ENCODE results near the gene SLC11A1. TPM values are rescaled to one million over a fixed set of nuclear protein-coding genes. Genes with fewer than 3 reads are reported as not detected.

Gene SLC11A1
- total RNA-seq, 1 donor from 2014 or later = not detected

DNA sequence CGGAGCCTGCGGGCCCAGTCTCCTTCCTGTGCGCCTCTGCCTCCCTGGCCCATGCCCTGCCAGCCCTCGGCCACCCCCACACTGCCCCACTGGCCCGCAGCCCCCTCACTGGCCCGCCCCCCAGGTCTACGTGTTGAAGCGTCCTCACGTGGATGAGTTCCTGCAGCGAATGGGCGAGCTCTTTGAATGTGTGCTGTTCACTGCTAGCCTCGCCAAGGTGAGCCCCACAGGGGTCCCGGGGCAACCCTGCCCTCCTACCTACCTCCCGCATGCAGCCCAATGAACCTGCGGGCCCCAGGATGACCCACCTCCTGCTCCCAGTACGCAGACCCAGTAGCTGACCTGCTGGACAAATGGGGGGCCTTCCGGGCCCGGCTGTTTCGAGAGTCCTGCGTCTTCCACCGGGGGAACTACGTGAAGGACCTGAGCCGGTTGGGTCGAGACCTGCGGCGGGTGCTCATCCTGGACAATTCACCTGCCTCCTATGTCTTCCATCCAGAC, 20.9 kb downstream of the SLC11A1 start:
- H3K9me3 Mint-ChIP-seq (ENCODE audit: unreplicated experiment) = no peaks in the 10 kb centered on the region
- no peak for TF ChIP-seq EZH2 (IDR thresholded peaks at IDR 0.05; ENCODE audit: insufficient read depth, low read length)
- H3K4me3 Mint-ChIP-seq (ENCODE audit: unreplicated experiment) = no peak overlapping the region
- H3K4me2 ChIP-seq (ENCODE audit: low read length) = no peak overlapping the region
- H3K79me2 ChIP-seq (ENCODE audit: insufficient read depth, low read length) = peaks cover 27% of the 10 kb centered on the region
- H3K36me3 ChIP-seq (ENCODE audit: insufficient read depth, low read length) = peaks cover 3% of the 10 kb centered on the region
- H3K4me1 ChIP-seq (ENCODE audit: insufficient read depth, low read length) = peaks cover 41% of the 10 kb centered on the region
- no peaks in the 10 kb centered on the region for H3K27me3 ChIP-seq (ENCODE audit: insufficient read depth, low read length)
- no peak overlapping the region for H3K4me3 ChIP-seq (ENCODE audit: insufficient read depth, low read depth, low read length)
- peaks cover 16% of the 10 kb centered on the region for H4K20me1 ChIP-seq (ENCODE audit: insufficient read depth, low read length)
- no peak for DNase-seq (ENCODE audit: low read depth)
- H2AFZ ChIP-seq (ENCODE audit: low read depth, low read length) = no peak overlapping the region
- H3K27me3 Mint-ChIP-seq (ENCODE audit: low read depth, unreplicated experiment) = no peaks in the 10 kb centered on the region
- no peak overlapping the region for H3K9ac ChIP-seq (ENCODE audit: low read length)
- no peak overlapping the region for H3K27ac Mint-ChIP-seq (ENCODE audit: unreplicated experiment)
- H3K9me3 ChIP-seq (ENCODE audit: insufficient read depth, low read depth, low read length) = no peaks in the 10 kb centered on the region
- FAIRE-seq = no peak
- H3K27ac ChIP-seq (ENCODE audit: low read depth, low read length) = no peak overlapping the region
- peaks cover 7% of the 10 kb centered on the region for H3K4me1 Mint-ChIP-seq (ENCODE audit: low read depth, unreplicated experiment)
- no peaks in the 10 kb centered on the region for H3K36me3 Mint-ChIP-seq (ENCODE audit: low read depth, unreplicated experiment)

DNA sequence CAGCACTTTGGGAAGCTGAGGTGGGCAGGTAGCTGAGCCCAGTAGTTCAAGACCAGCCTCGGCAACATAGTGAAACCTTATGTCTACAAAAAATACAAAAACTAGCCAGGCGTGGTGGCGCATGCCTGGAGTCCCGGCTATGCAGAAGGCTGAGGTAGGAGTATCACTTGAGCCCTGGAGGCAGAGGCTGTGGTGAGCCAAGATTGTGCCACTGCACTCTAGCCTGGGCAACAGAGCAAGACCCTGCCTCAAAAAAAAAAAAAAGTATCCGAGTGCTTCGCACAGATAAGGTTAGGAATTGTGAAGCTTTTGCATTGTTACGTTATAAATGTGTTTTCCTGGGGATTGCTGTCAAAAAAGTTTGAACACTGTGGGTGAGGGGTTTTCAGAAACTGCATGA, 21.7 kb downstream of the SLC11A1 start:
- Histone ChIP-seq H3K27me3 (ENCODE audit: insufficient read depth, low read length) (no peaks in the 10 kb centered on the region), H3K4me2 (ENCODE audit: low read length) (no peak overlapping the region), H3K9me3 (ENCODE audit: insufficient read depth, low read depth, low read length) (no peaks in the 10 kb centered on the region), H3K27ac (ENCODE audit: low read depth, low read length) (no peak overlapping the region), H2AFZ (ENCODE audit: low read depth, low read length) (no peak overlapping the region), H3K4me3 (ENCODE audit: insufficient read depth, low read depth, low read length) (no peak overlapping the region), H3K36me3 (ENCODE audit: insufficient read depth, low read length) (peaks cover 3% of the 10 kb centered on the region), H3K4me1 (ENCODE audit: insufficient read depth, low read length) (peaks cover 34% of the 10 kb centered on the region), H4K20me1 (ENCODE audit: insufficient read depth, low read length) (peaks cover 16% of the 10 kb centered on the region), H3K9ac (ENCODE audit: low read length) (no peak overlapping the region), H3K79me2 (ENCODE audit: insufficient read depth, low read length) (peaks cover 27% of the 10 kb centered on the region)
- DNase-seq (ENCODE audit: low read depth) = no peak
- TF ChIP-seq EZH2 (IDR thresholded peaks at IDR 0.05; ENCODE audit: insufficient read depth, low read length) = no peak
- TF ChIP-seq, protein P1, sequence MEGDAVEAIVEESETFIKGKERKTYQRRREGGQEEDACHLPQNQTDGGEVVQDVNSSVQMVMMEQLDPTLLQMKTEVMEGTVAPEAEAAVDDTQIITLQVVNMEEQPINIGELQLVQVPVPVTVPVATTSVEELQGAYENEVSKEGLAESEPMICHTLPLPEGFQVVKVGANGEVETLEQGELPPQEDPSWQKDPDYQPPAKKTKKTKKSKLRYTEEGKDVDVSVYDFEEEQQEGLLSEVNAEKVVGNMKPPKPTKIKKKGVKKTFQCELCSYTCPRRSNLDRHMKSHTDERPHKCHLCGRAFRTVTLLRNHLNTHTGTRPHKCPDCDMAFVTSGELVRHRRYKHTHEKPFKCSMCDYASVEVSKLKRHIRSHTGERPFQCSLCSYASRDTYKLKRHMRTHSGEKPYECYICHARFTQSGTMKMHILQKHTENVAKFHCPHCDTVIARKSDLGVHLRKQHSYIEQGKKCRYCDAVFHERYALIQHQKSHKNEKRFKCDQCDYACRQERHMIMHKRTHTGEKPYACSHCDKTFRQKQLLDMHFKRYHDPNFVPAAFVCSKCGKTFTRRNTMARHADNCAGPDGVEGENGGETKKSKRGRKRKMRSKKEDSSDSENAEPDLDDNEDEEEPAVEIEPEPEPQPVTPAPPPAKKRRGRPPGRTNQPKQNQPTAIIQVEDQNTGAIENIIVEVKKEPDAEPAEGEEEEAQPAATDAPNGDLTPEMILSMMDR (IDR thresholded peaks at IDR 0.05; ENCODE audit: insufficient read depth, low read depth, low read length) = no peak
- H3K27ac Mint-ChIP-seq (ENCODE audit: unreplicated experiment) = no peak overlapping the region
- FAIRE-seq = no peak
- no peaks in the 10 kb centered on the region for H3K36me3 Mint-ChIP-seq (ENCODE audit: low read depth, unreplicated experiment)
- H3K9me3 Mint-ChIP-seq (ENCODE audit: unreplicated experiment) = no peaks in the 10 kb centered on the region
- H3K27me3 Mint-ChIP-seq (ENCODE audit: low read depth, unreplicated experiment) = no peaks in the 10 kb centered on the region
- no peak overlapping the region for H3K4me3 Mint-ChIP-seq (ENCODE audit: unreplicated experiment)
- peaks cover 7% of the 10 kb centered on the region for H3K4me1 Mint-ChIP-seq (ENCODE audit: low read depth, unreplicated experiment)

DNA sequence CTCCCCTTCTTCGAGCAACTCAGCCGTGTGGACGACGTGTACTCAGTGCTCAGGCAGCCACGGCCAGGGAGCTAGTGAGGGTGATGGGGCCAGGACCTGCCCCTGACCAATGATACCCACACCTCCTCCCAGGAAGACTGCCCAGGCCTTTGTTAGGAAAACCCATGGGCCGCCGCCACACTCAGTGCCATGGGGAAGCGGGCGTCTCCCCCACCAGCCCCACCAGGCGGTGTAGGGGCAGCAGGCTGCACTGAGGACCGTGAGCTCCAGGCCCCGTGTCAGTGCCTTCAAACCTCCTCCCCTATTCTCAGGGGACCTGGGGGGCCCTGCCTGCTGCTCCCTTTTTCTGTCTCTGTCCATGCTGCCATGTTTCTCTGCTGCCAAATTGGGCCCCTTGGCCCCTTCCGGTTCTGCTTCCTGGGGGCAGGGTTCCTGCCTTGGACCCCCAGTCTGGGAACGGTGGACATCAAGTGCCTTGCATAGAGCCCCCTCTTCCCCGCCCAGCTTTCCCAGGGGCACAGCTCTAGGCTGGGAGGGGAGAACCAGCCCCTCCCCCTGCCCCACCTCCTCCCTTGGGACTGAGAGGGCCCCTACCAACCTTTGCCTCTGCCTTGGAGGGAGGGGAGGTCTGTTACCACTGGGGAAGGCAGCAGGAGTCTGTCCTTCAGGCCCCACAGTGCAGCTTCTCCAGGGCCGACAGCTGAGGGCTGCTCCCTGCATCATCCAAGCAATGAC, 22.4 kb downstream of the SLC11A1 start:
- no peaks in the 10 kb centered on the region for H3K9me3 ChIP-seq (ENCODE audit: insufficient read depth, low read depth, low read length)
- peaks cover 3% of the 10 kb centered on the region for H3K36me3 ChIP-seq (ENCODE audit: insufficient read depth, low read length)
- no peaks in the 10 kb centered on the region for H3K9me3 Mint-ChIP-seq (ENCODE audit: unreplicated experiment)
- no peak for TF ChIP-seq EZH2 (IDR thresholded peaks at IDR 0.05; ENCODE audit: insufficient read depth, low read length)
- TF ChIP-seq, protein P1 (IDR thresholded peaks at IDR 0.05; ENCODE audit: insufficient read depth, low read depth, low read length) = no peak
- H3K4me1 ChIP-seq (ENCODE audit: insufficient read depth, low read length) = peaks cover 27% of the 10 kb centered on the region
- peaks cover 7% of the 10 kb centered on the region for H3K4me1 Mint-ChIP-seq (ENCODE audit: low read depth, unreplicated experiment)
- H3K9ac ChIP-seq (ENCODE audit: low read length) = no peak overlapping the region
- no peak overlapping the region for H3K4me2 ChIP-seq (ENCODE audit: low read length)
- no peaks in the 10 kb centered on the region for H3K27me3 ChIP-seq (ENCODE audit: insufficient read depth, low read length)
- no peak overlapping the region for H3K27ac ChIP-seq (ENCODE audit: low read depth, low read length)
- no peaks in the 10 kb centered on the region for H3K36me3 Mint-ChIP-seq (ENCODE audit: low read depth, unreplicated experiment)
- H3K79me2 ChIP-seq (ENCODE audit: insufficient read depth, low read length) = peaks cover 27% of the 10 kb centered on the region
- peaks cover 16% of the 10 kb centered on the region for H4K20me1 ChIP-seq (ENCODE audit: insufficient read depth, low read length)
- no peaks in the 10 kb centered on the region for H3K27me3 Mint-ChIP-seq (ENCODE audit: low read depth, unreplicated experiment)
- H3K27ac Mint-ChIP-seq (ENCODE audit: unreplicated experiment) = no peak overlapping the region
- H3K4me3 Mint-ChIP-seq (ENCODE audit: unreplicated experiment) = no peak overlapping the region
- no peak overlapping the region for H3K4me3 ChIP-seq (ENCODE audit: insufficient read depth, low read depth, low read length)
- no peak overlapping the region for H2AFZ ChIP-seq (ENCODE audit: low read depth, low read length)
- no peak for DNase-seq (ENCODE audit: low read depth)
- no peak for FAIRE-seq

Measured in astrocyte (in vitro differentiated cells and primary cell).